Breast epithelium (tissue), 3 donors: Measurements from ENCODE around the gene IBSP.

Experiments used
- CTCF ChIP-seq, 3 donors: fragments of 450-650 bp; IDR thresholded peaks; one replicate each; pipeline ENCODE4 v1.5.1; 2016 to 2017; ENCODE audit warnings: antibody characterized with exemption in 3 of 3, mild to moderate bottlenecking in 3 of 3, moderate library complexity in 3 of 3
- POLR2A ChIP-seq: fragments of 450-650 bp; IDR thresholded peaks from one replicate; pipeline ENCODE4 v1.6.1; 2016; ENCODE audit warnings: antibody characterized with exemption, mild to moderate bottlenecking, moderate library complexity
- POLR2AphosphoS5 ChIP-seq, 3 donors: sonication (generic); formaldehyde crosslinking; IDR thresholded peaks; one replicate each; pipeline ENCODE4 v1.6.1; 2017; ENCODE audit warnings: antibody characterized with exemption in 3 of 3

GRCh38 chr4:87848622-87849351, 49.4 kb downstream of the IBSP start:
- TF ChIP-seq POLR2A, result no peak
- TF ChIP-seq CTCF (IDR thresholded peaks at IDR 0.05), result peak; percentile 53 to 54 (median 54)
- TF ChIP-seq POLR2AphosphoS5 (IDR thresholded peaks at IDR 0.05), result no peak
